A204.1 (cell line): ENCODE results near the gene COTL1.
"Not testable (repeated sequence)": the region's sequence is repeated elsewhere in the genome, so short reads cannot be mapped to it uniquely, and the experiment has no call there.

Experiments
- FAIRE-seq: peaks from 2 replicates; lab custom pipeline; 2012; peaks lifted over from hg19 to GRCh38; lab: Jason Lieb, UNC

Gene COTL1

GRCh38 chr16:84528322-84528721, 89.6 kb downstream of the COTL1 start:
- no peak for FAIRE-seq

GRCh38 chr16:84527532-84528269, 90.2 kb downstream of the COTL1 start:
- no peak for FAIRE-seq

- no peak for FAIRE-seq
Measured at GRCh38 chr16:84526794-84527531, 90.9 kb downstream of the COTL1 start.

GRCh38 chr16:84524941-84525581, 92.8 kb downstream of the COTL1 start:
- not testable (repeated sequence) for FAIRE-seq

- FAIRE-seq: no peak
Measured at GRCh38 chr16:84524346-84524920, 93.4 kb downstream of the COTL1 start.

- FAIRE-seq: no peak
Measured at GRCh38 chr16:84521497-84521770, 96.4 kb downstream of the COTL1 start.

GRCh38 chr16:84520725-84521496, 97.0 kb downstream of the COTL1 start:
- no peak for FAIRE-seq

- no peak for FAIRE-seq
Measured at GRCh38 chr16:84519855-84520254, 98.0 kb downstream of the COTL1 start.

GRCh38 chr16:84518804-84519341, 99.0 kb downstream of the COTL1 start:
- FAIRE-seq: no peak

GRCh38 chr16:84518220-84518619, 99.7 kb downstream of the COTL1 start:
- not testable (repeated sequence) for FAIRE-seq

- no peak for FAIRE-seq
Measured at GRCh38 chr16:84517366-84517765, 100.5 kb downstream of the COTL1 start.
